Measurements from ENCODE around the gene ZNF521. TPM values are rescaled to one million over a fixed set of nuclear protein-coding genes. Genes with fewer than 3 reads are reported as not detected.

ZNF521 gene
- polyA plus RNA-seq, 3 donors = 0.07 to 0.20 TPM; not detected in 1

- DNase-seq = no peak
- H3K4me2 ChIP-seq (replicated peaks; ENCODE audit: extremely low read depth, low read length, poor library complexity, severe bottlenecking) = no peak overlapping the region
- WGBS (ENCODE audit: insufficient coverage) = 95% methylated on average over 4 of the region's 8 CpGs
- H3K4me3 ChIP-seq (replicated peaks in 1 of 3; ENCODE audit: low read depth in 2 of 3, low read length in 3 of 3) = no peak overlapping the region
- Mint-ChIP-seq H3K36me3 (no peaks in the 10 kb centered on the region), H3K4me3 (no peak overlapping the region), H3K4me1 (no peaks in the 10 kb centered on the region), H3K27ac (no peak overlapping the region), H3K27me3 (ENCODE audit: low read depth in 3 of 3) (peaks cover 0 to 4% (median 1%) of the 10 kb centered on the region in 3 donors), H3K9me3 (peaks cover 0 to 12% (median 7%) of the 10 kb centered on the region in 7 donors)
- no peak overlapping the region for H3K27ac ChIP-seq (ENCODE audit: low read depth in 1 of 2, low read length in 2 of 2)
- no peak overlapping the region for H2AFZ ChIP-seq (ENCODE audit: insufficient read depth, low read depth, low read length, poor library complexity, severe bottlenecking)
- intact Hi-C loops (cut with micrococcal nuclease) = no loop called here
- H3K9me3 ChIP-seq (replicated peaks in 1 of 2; ENCODE audit: control insufficient read depth in 1 of 2, insufficient read depth in 1 of 2, low read length in 2 of 2) = peaks cover 0 to 10% of the 10 kb centered on the region in 2 donors
- no peak overlapping the region for H3K9ac ChIP-seq (ENCODE audit: insufficient read depth, low read length, poor library complexity, severe bottlenecking)
- H3K79me2 ChIP-seq (ENCODE audit: insufficient read depth, low read length) = no peaks in the 10 kb centered on the region
- H4K20me1 ChIP-seq (ENCODE audit: insufficient read depth, low read length) = no peaks in the 10 kb centered on the region
- H3K36me3 ChIP-seq (replicated peaks in 1 of 2; ENCODE audit: control insufficient read depth in 1 of 2, insufficient read depth in 2 of 2, low read length in 2 of 2) = no peaks in the 10 kb centered on the region
- TF ChIP-seq CTCF (IDR thresholded peaks at IDR 0.05) = no peak
- H3K4me1 ChIP-seq (ENCODE audit: control insufficient read depth in 1 of 2, insufficient read depth in 2 of 2, low read length in 2 of 2) = no peaks in the 10 kb centered on the region
- H3K27me3 ChIP-seq (ENCODE audit: control insufficient read depth in 2 of 2, insufficient read depth in 2 of 2, low read length in 2 of 2) = no peaks in the 10 kb centered on the region
These were observed 332.7 kb downstream of the ZNF521 start for GRCh38 chr18:25019086-25019860.

DNA sequence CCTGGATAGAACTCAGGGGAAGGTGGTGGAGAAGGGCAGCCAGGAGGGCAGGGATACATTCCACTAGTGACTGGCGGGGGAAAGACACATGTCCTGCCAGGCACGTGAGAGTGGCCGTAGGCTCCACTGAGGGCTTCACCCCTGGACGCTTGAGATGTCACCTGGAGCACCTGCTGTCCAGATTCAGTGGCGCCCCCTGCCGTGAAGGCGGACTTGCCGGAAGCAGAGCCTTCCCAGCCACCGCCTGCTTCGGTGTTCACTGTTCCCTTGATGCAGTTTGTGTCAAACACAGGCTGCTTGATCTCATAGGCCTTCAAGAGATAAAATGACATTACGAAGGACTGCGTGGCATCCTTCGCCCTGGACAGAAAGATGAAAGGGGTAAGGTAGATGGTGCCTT lies 335.3 kb downstream of the ZNF521 start:
- no peaks in the 10 kb centered on the region for H3K36me3 Mint-ChIP-seq
- Histone ChIP-seq H3K27ac (ENCODE audit: low read depth in 1 of 2, low read length in 2 of 2) (no peak overlapping the region), H3K4me1 (ENCODE audit: control insufficient read depth in 1 of 2, insufficient read depth in 2 of 2, low read length in 2 of 2) (no peaks in the 10 kb centered on the region), H3K36me3 (replicated peaks in 1 of 2; ENCODE audit: control insufficient read depth in 1 of 2, insufficient read depth in 2 of 2, low read length in 2 of 2) (no peaks in the 10 kb centered on the region), H3K27me3 (ENCODE audit: control insufficient read depth in 2 of 2, insufficient read depth in 2 of 2, low read length in 2 of 2) (no peaks in the 10 kb centered on the region), H3K9me3 (replicated peaks in 1 of 2; ENCODE audit: control insufficient read depth in 1 of 2, insufficient read depth in 1 of 2, low read length in 2 of 2) (peaks cover 0 to 10% of the 10 kb centered on the region in 2 donors), H3K79me2 (ENCODE audit: insufficient read depth, low read length) (no peaks in the 10 kb centered on the region), H3K4me3 (replicated peaks in 1 of 3; ENCODE audit: low read depth in 2 of 3, low read length in 3 of 3) (no peak overlapping the region), H3K4me2 (replicated peaks; ENCODE audit: extremely low read depth, low read length, poor library complexity, severe bottlenecking) (no peak overlapping the region), H2AFZ (ENCODE audit: insufficient read depth, low read depth, low read length, poor library complexity, severe bottlenecking) (no peak overlapping the region), H4K20me1 (ENCODE audit: insufficient read depth, low read length) (no peaks in the 10 kb centered on the region), H3K9ac (ENCODE audit: insufficient read depth, low read length, poor library complexity, severe bottlenecking) (no peak overlapping the region)
- peaks cover 0 to 10% (median 7%) of the 10 kb centered on the region in 7 donors for H3K9me3 Mint-ChIP-seq
- H3K4me3 Mint-ChIP-seq = no peak overlapping the region
- peaks cover 0 to 1% (median 1%) of the 10 kb centered on the region in 3 donors for H3K27me3 Mint-ChIP-seq (ENCODE audit: low read depth in 3 of 3)
- no peak for DNase-seq
- no peak for TF ChIP-seq CTCF (IDR thresholded peaks at IDR 0.05)
- 95% methylated on average over 13 of the region's 13 CpGs for WGBS (ENCODE audit: insufficient coverage)
- H3K27ac Mint-ChIP-seq = no peak overlapping the region
- intact Hi-C loops (cut with micrococcal nuclease) = no loop called here
- H3K4me1 Mint-ChIP-seq = no peaks in the 10 kb centered on the region

Data from CD14-positive monocyte (primary cell).